SKM-1 (cell line): Measurements from ENCODE around the gene PRIM2.
"Not testable (repeated sequence)": the region's sequence is repeated elsewhere in the genome, so short reads cannot be mapped to it uniquely, and the experiment has no call there.

Source experiments
- DNase-seq: peaks from one replicate; lab custom pipeline; 2025; ENCODE audit not compliant: unreplicated experiment; lab: John Stamatoyannopoulos, UW

Gene PRIM2

DNA sequence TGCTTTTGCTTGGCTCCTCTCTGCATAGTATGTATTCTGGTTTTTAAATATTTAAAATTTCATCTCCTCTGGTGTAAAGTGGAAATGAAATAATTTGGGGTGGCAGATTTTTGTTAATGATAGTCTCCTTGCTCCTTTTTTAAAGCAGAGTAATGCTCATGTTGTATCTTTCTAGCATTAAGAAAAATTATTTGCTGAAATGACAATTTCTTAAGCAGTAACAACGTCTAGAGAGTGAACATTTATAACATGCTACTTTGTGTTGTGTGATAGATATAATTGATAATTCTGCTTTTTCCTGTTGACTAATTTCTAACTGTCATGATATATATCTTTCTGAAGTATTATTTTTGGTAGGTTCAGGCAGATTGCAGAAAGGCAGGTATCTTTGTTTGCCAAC is 127.4 kb downstream of the PRIM2 start:
- DNase-seq = not testable (repeated sequence)

DNA sequence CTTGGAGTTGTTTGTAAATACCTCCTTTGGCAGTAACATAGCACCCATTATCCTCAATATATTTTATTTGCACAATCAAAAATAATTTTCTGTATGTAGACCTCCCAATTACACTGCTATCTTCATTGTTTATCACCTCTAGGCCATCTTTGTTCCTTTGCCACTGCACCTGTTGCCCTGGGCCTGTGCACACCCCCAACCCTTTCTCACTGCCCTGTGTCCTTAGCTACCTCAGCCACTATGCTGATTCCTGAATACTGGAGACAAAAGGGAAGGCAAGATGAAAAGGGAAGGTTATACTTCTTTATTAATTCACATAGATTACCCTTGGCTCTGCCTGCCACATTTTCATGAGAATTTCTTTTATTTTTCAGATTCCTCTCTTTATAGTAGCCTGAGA is 127.9 kb downstream of the PRIM2 start:
- DNase-seq = not testable (repeated sequence)

DNA sequence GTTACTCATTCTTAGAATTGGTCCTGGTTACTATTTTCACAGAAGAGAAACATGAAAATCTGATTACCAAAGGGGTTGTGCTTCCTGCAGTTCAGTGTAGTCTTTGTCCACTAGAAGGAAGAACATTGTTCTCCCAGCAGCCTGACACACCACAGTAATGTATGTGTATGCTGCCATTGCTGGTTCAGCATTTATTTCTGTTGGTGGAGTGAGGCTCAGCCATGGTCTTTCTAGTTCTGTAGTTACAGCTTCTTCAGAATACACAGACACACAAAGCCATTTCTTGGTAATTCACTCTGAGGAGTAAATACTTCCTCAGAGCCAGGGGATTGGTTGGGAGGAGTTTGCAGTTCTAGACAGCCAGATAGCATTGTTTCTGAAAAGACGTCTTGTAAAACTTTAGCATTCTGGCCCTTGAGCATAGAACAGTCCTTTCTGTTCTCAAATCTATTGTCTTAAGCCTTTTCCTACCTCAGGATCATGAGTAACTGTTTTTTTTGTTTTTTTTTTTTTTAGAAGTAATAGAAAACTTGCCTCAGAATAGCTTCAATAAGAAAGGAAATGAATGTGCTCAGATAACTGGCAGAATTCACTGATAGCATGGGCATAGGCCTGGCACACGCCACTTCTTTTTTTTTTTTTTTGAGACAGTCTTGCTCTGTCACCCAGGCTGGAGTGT is 128.5 kb downstream of the PRIM2 start:
- not testable (repeated sequence) for DNase-seq

DNA sequence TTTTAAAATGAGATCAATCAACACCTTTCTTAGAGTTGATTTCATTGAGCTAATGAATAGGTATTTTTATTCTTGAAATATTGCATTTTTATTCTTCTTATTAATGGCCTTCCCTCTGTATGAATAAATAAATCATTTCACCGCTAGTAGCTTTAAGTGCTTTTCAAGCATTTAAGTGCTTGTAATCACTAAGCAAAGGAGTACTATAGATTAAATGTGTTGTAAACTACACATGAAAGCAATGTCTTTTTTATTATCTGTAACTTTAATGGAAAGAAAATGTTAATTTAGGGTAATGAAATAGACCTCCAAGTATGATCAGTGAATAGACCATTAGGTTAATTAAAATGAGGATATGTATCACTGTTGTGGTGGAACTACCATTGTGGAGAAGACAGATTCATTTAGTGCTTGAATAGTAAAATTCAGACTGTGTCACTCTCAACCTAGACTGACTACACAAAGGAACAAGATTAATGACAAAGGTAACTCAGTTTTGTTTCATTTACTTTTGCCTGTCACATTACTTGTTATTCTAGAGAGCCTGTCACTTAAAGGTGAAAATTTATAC is 132.2 kb downstream of the PRIM2 start:
- DNase-seq = not testable (repeated sequence)

DNA sequence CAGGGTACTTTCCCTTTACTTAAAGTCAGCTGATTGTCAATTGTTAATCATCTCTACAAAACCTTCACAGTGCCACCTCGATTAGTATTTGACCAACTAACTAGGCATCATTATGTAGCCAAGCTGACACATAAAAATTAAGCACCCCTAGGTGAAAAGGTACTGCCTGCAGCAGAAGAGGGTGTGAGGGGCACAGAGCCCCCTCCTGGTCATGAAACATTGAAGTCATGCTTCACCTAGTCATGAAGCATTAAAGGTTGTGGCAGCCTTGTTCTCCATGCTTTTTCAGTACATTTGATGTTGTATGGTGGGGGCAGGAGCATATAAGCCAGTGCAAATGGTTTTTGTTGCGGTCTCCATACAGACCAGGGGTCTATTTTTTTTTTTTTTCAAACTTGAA is 142.4 kb downstream of the PRIM2 start:
- not testable (repeated sequence) for DNase-seq

DNA sequence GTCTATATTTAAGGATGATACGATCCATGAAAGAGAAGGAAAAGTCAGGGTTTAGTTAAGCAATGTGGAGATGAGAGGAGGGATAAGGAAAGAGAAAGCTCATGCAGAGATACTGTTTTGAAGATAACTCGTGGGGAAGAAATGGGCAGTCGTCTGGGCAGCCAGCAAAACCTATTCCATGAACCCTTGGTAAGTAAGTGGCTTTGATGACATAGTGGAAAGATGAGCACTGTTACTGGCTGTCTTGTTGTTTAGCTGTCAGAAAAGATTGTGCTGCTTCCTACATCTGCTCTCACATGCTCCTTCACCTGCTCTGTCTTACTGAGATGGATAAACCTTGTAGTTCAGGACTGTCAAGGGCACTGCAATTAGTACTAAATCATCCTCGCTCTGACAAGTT is 143.6 kb downstream of the PRIM2 start:
- DNase-seq = not testable (repeated sequence)

DNA sequence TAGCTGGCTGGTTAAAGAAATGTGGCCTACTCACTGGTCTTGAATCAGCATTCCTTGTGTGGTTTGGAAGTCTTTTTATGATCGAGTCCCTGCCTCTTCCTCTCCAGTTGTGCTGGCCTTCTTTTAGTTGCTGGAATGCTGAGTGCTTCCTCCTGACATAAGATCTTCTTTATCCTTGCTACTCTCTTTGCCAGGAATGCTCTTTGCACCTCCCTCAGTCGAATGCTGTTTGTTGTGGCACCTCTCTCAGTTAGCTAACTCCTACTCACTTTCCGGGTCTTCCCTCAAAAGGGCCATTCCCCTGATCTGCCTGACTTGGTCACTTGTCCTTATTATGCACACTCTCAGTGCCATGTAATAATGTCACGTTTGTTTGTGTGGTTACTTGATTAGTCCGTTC is 146.4 kb downstream of the PRIM2 start:
- not testable (repeated sequence) for DNase-seq

DNA sequence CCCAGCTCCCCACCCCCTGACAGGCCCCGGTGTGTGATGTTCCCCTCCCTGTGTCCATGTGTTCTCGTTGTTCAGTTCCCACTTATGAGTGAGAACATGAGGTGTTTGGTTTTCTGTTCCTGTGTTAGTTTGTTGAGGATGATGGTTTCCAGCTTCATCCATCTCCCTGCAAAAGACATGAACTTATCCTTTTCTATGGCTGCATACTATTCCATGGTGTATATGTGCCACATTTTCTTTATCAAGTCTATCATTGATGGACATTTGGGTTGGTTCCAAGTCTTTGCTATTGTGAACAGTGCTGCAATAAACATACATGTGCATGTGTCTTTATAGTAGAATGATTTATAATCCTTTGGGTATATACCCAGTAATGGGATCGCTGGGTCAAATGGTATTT is 148.5 kb downstream of the PRIM2 start:
- DNase-seq = not testable (repeated sequence)

DNA sequence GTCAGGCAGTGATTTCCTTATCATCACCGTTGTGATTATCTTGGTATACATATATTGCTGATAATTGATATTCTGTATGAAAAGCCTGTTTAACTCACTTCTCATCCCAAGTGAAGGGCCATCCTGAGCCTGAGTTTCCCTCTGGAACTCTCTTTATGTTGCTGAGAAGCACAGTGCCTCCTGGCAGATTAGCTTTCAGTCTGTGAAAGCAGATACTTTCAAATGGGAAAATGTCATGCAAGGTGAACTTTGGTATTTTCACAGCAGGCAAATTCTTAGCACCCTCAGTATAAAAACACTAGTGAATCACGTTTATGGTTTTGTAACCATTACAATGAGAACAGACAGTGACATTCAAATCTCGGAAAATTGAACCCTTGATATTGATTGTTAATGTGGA is 151.6 kb downstream of the PRIM2 start:
- no peak for DNase-seq

DNA sequence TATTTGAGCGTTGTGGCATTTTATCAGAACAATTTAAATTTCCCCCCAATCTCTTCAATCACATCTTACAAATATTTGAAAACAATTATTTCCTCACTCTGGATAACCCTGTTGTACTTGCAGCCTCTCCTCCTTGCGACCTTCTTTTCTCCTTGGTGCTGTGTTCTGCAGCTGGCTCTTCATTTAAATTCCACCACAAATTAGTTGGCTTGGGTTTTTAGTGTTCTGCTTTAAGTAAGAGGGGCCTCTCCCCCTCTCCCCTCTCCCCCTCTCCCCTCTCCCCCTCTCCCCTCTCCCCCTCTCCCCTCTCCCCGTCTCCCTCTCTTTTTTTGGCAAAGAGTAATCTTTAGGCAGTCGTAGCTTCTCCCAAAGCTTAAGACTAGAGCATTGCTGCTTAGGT is 152.7 kb downstream of the PRIM2 start:
- not testable (repeated sequence) for DNase-seq

DNA sequence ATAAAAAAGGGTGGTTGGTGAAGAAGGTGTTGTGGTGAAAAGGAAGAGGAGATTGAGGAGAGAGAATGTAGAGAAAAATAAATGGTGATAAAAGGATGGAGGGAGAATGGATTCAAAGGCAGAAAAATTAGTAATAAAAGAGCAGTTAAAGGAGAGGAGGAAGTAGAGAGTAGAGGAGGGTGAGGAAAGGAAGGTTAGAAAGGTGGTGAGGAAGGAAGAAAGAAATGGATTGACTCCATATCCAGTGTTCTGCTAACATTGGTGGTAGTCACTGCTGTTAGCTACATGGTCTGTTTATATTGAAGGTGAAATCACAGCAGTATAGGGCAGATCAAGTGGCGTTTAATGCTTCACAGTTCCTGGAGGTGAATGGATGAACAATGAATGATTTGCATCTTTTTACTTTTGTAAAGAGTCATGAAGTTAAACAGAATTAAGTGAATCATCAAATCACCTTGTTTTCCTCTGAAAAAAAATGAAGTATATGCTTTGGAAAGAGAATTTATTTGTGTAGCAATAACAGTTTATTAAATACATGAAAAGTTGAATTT is 154.0 kb downstream of the PRIM2 start:
- DNase-seq = not testable (repeated sequence)

DNA sequence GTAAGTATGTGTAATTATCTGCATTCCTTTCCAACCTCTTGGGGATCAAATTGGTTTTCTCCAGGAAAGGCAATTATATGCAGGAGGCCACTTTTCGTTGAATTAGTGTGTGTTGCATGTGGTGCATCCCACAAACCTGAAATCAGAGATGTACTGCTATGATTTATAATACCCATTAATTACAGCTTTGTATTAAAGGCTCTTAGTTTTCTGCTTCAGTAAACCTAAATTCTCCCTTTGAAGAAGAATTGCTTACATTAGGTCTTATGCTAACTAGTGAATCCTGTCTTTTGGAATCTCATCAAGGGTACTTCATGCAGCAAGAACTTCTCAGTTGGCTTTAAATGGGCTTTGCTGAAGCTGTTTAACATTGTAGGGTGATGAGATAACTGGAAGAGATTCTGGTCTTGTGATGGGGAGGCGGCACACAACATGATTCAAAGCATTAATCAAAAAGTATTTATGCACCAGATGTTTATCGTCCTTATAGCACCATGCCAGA is 155.5 kb downstream of the PRIM2 start:
- DNase-seq = not testable (repeated sequence)

DNA sequence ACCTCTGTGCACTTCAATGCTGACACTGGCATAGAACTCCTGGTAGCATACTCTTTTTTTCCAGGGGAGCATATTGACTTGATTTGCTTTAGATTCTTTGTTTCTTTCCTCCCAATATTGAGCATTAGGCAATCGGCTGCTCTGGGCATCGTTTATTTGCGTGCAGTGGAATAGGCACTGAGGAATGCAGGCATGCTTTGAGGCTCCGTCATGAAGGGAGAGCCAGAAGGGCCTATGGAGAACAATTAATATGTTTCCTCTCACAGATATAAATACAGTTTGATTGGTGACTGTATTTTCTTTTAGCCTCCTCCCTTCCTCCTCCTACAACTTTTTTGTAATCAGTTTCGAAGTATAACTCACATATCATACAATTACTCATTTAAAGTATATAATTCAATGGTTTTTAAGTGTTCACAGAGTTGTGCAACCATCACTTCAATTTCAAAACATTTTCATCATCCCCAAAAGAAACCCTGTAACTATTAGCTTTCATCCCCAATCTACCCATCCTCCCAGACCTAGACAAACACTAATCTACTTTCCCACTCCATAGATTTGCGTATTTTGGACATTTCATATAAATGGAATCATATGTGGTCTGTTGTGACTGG is 157.5 kb downstream of the PRIM2 start:
- DNase-seq = not testable (repeated sequence)

DNA sequence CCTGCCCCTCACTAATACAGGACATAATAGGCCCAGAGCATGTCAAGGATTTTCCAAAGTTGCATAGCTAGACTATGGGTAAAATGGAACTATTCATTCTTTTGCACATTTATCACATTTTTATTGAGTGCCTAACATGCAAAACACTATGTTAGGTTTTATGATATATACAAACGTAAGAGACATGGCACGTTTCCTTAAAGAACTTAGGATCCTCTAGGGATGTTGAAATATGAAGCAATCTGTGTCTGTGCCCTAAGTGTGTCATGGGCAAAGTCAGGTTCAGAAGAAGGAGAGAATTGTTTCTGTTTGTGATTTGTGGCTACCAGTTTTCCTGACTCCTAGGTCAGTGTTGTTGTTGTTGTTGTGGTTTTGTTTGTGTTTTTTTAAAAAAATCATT is 158.2 kb downstream of the PRIM2 start:
- DNase-seq = not testable (repeated sequence)

DNA sequence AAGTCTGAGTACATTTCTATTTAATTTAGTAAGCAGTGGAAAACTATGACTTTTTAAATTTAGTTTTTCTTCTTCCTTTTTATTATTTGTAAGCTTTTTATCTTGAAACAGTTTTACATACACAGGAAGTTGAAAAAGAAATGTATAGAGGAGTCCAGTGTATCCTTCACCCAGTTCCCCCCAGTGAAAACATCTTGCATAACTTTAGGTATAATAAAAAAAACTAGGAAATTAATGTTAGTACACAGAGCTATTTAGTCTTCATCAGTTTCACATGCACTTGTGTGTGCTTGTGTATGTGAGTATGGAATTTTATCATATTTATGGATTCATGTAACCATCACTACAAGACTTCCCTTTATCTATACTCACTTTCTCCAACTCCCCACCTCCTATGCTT is 162.8 kb downstream of the PRIM2 start:
- DNase-seq = not testable (repeated sequence)

DNA sequence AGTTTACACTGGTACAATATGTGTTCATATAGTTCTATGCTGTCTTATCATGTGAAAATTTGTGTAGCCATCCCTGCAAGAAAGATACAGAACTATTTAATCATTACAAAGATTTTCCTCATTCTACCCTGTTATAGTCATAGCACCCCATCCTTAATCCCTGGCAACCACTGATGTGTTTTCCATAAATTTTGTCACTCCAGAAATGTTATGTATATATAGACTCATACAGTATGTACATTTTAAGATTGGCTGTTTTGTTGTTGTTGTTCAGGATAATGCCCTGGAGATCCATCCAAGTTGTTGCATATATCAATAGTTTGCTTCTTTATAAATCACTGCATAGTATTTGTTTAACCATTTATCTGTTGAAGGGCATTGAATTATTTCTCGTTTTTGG is 163.7 kb downstream of the PRIM2 start:
- not testable (repeated sequence) for DNase-seq

DNA sequence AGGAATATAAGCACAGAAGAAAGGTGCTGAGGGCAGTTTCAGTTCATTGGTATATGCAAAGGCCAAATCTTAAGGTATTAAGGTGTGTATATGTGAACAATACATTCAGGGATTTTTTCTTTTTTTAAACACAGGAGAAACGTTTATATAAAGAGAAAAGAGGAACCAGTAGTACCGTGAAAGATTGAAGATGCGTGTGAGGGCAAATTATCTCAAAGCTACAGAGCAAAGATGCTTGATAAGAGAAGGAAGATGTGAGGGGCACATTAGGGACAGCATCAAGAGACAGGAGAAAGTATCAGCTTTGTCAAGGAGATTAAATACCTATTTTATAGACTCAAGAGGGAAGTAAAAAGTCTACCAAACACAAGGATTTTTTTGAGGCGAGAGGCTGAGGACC is 165.0 kb downstream of the PRIM2 start:
- not testable (repeated sequence) for DNase-seq

DNA sequence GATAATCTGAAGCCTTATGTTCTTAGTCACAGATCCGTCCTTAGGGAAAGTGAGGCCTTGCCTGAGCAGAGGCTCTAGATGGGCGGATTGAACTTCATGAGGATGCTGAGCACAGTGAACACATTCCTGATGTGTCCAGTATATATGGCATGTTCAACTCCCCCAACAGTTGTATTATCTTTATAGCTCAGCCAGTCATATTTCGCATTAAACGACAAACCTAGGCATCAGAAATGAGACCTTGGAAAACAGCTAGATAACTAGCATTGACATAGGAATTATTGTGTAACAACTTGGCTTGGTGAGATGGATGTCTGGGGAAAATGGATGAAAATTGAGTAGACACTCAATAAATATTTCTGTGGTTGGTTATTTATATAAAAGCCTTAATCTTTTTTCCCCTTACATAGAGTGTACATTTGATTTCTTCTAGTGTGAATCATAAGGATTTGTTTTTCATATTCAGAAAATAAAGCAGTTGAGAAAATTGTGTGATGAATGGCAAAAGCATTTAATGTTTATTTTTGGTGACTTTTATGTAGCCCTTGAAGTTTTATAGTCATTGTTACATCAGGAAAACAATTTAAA is 169.2 kb downstream of the PRIM2 start:
- not testable (repeated sequence) for DNase-seq

DNA sequence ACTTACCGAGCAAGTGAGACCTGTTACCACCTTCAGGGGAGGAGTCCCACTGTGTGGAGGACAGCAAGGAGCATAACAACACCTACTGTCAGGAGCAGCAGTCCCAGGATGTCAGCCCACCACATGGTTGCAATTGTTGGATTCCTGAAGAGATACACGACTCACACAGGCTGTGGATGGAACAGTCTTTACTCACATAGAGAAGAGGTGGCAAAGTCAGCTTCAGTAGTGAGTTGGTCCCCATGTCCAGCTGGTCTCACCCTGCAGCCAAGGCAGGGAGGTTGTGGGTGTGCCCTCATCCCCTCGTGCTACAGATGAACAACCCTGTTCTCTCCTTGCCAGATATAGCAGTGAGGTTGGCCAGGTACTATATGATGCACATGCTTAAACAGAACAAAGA is 171.1 kb downstream of the PRIM2 start:
- DNase-seq = not testable (repeated sequence)

DNA sequence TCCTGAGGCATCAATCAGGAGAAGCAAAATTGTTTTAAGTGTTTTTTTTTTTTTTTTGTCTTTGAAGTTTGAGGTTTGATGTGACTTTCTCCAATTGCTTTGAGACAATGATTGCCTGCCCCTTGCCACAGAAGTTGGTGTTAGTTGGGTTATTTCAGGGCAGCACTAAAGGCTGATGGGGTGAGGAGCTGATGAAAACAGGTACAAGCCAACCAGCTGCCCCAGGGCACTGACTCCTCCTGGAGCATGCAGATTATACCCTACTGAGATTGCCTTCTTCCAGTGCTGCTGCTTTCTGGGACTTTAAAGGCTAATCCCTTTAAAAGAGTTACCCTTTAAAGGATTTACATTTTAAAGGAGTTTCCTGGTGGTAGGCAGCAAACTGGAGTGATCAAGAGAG is 172.5 kb downstream of the PRIM2 start:
- DNase-seq = not testable (repeated sequence)

DNA sequence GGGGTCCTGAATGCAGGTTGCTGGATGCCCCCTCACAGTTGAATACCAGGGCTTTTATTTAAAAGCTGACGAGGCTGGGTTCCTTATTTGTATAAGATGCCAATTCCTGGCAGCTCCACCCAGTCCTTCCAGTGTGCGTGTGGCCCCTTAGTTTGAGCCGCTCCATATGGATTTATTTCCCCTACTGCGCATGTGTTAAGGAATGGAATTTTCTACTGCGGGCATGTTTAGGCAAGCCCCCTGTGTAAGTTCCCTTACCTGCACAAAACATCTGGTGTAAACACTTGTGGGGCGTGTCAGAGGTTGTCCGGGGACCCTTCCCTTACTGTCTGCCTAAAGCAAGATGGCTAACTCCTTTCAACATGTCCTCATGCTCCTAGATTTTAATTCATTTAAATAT is 174.4 kb downstream of the PRIM2 start:
- not testable (repeated sequence) for DNase-seq
